ENCODE results near the gene MTA1.

Gene MTA1

DNA sequence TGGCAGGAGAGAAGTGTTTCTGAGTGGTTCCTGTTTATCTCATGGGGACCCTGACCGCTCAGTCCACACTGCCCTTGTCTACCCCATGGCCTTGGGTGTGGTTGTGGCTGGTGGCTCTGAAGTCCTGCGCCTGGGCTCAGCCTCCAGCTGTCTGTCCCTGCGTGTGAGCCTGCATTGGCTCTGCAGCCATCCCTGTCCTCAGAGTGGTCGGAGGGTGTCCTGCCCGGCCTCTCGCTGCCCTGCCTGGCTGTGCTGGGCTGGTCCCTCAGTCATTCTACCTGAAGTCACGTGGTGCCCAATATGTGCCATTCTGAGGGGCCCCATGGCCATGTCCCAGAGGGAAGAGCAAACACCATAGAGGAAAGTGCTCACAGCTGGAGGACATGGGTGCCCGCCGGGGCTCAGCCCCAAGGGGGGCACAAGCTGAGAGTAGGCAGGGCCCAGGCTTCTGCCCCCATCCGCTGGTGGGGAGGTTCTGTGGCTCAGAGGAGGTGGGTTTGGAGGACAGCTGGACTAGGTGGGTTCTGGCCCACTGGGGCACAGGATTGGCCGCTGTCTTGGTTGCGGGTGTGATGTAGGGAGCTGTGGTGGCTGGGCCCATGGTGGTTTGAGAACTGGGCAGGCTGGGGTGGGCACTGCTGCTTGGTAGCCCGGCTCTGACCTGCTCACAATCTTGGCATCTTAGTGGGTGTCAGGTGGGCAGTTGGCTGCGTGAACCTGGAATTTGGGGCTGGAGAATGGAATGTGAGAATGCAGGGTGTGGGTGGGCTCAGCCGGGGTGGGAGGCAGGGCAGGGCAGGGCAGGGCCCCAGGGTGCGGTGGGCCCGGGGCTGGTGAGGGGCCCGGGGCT, 83.0 kb downstream of the MTA1 start:
- H3K9ac ChIP-seq (ENCODE audit: low read length): no peak overlapping the region
- H3K4me3 ChIP-seq (ENCODE audit: low read length): no peak overlapping the region
- H3K36me3 ChIP-seq (replicated peaks; ENCODE audit: insufficient read depth, low read length): no peaks in the 10 kb centered on the region
- TF ChIP-seq CTCF (IDR thresholded peaks at IDR 0.05; ENCODE audit: low read length): no peak
- H3F3A ChIP-seq (ENCODE audit: insufficient read depth, low read length): no peaks in the 10 kb centered on the region
- H3K79me2 ChIP-seq (ENCODE audit: low read length): no peaks in the 10 kb centered on the region
- no peaks in the 10 kb centered on the region for H3K9me2 ChIP-seq (replicated peaks; ENCODE audit: insufficient read depth, low read length)
- no peak overlapping the region for H2AFZ ChIP-seq (ENCODE audit: low read length)
- no peak overlapping the region for H3K4me2 ChIP-seq (ENCODE audit: low read depth, low read length)
- H3K27ac ChIP-seq (ENCODE audit: low read length): no peak overlapping the region
- no peak for DNase-seq
- no peaks in the 10 kb centered on the region for H3K4me1 ChIP-seq (ENCODE audit: low read length)
- peaks cover 39% of the 10 kb centered on the region for H3K27me3 ChIP-seq (replicated peaks; ENCODE audit: insufficient read depth, low read length)
- no peaks in the 10 kb centered on the region for H3K9me3 ChIP-seq (replicated peaks; ENCODE audit: insufficient read depth, low read length)
- H4K20me1 ChIP-seq (ENCODE audit: insufficient read depth, low read length): no peaks in the 10 kb centered on the region

- Histone ChIP-seq H3K36me3 (replicated peaks; ENCODE audit: insufficient read depth, low read length) (no peaks in the 10 kb centered on the region), H3K4me1 (ENCODE audit: low read length) (no peaks in the 10 kb centered on the region), H3K4me2 (ENCODE audit: low read depth, low read length) (no peak overlapping the region), H2AFZ (ENCODE audit: low read length) (no peak overlapping the region), H3F3A (ENCODE audit: insufficient read depth, low read length) (no peaks in the 10 kb centered on the region), H3K27ac (ENCODE audit: low read length) (no peak overlapping the region), H3K79me2 (ENCODE audit: low read length) (no peaks in the 10 kb centered on the region), H3K27me3 (replicated peaks; ENCODE audit: insufficient read depth, low read length) (peaks cover 45% of the 10 kb centered on the region), H4K20me1 (ENCODE audit: insufficient read depth, low read length) (no peaks in the 10 kb centered on the region), H3K9me2 (replicated peaks; ENCODE audit: insufficient read depth, low read length) (no peaks in the 10 kb centered on the region), H3K9ac (ENCODE audit: low read length) (no peak overlapping the region), H3K4me3 (ENCODE audit: low read length) (no peak overlapping the region), H3K9me3 (replicated peaks; ENCODE audit: insufficient read depth, low read length) (no peaks in the 10 kb centered on the region)
- DNase-seq: no peak
- no peak for TF ChIP-seq EZH2 (optimal IDR thresholded peaks at IDR 0.05; ENCODE audit: low read depth, low read length)
- TF ChIP-seq EZH2phosphoT487 (IDR thresholded peaks at IDR 0.05; ENCODE audit: low read length): no peak
- no peak for TF ChIP-seq CTCF (IDR thresholded peaks at IDR 0.05; ENCODE audit: low read length)
These were observed 83.6 kb downstream of the MTA1 start for GRCh38 chr14:105503296-105503640.

GRCh38 chr14:105503935-105504692, 84.5 kb downstream of the MTA1 start:
- DNase-seq: no peak
- H3K9ac ChIP-seq (ENCODE audit: low read length): no peak overlapping the region
- no peak overlapping the region for H3K27ac ChIP-seq (ENCODE audit: low read length)
- no peak overlapping the region for H2AFZ ChIP-seq (ENCODE audit: low read length)
- H4K20me1 ChIP-seq (ENCODE audit: insufficient read depth, low read length): no peaks in the 10 kb centered on the region
- H3K36me3 ChIP-seq (replicated peaks; ENCODE audit: insufficient read depth, low read length): no peaks in the 10 kb centered on the region
- TF ChIP-seq CTCF (IDR thresholded peaks at IDR 0.05; ENCODE audit: low read length): no peak
- TF ChIP-seq EZH2phosphoT487 (IDR thresholded peaks at IDR 0.05; ENCODE audit: low read length): no peak
- no peak for TF ChIP-seq EZH2 (optimal IDR thresholded peaks at IDR 0.05; ENCODE audit: low read depth, low read length)
- H3K4me3 ChIP-seq (ENCODE audit: low read length): no peak overlapping the region
- H3K79me2 ChIP-seq (ENCODE audit: low read length): no peaks in the 10 kb centered on the region
- no peaks in the 10 kb centered on the region for H3K4me1 ChIP-seq (ENCODE audit: low read length)
- H3K27me3 ChIP-seq (replicated peaks; ENCODE audit: insufficient read depth, low read length): peaks cover 53% of the 10 kb centered on the region
- H3K9me2 ChIP-seq (replicated peaks; ENCODE audit: insufficient read depth, low read length): no peaks in the 10 kb centered on the region
- no peaks in the 10 kb centered on the region for H3F3A ChIP-seq (ENCODE audit: insufficient read depth, low read length)
- H3K9me3 ChIP-seq (replicated peaks; ENCODE audit: insufficient read depth, low read length): no peaks in the 10 kb centered on the region
- no peak overlapping the region for H3K4me2 ChIP-seq (ENCODE audit: low read depth, low read length)

All from MM.1S (cell line).